ENCODE data around the gene TUBGCP6.

DNA sequence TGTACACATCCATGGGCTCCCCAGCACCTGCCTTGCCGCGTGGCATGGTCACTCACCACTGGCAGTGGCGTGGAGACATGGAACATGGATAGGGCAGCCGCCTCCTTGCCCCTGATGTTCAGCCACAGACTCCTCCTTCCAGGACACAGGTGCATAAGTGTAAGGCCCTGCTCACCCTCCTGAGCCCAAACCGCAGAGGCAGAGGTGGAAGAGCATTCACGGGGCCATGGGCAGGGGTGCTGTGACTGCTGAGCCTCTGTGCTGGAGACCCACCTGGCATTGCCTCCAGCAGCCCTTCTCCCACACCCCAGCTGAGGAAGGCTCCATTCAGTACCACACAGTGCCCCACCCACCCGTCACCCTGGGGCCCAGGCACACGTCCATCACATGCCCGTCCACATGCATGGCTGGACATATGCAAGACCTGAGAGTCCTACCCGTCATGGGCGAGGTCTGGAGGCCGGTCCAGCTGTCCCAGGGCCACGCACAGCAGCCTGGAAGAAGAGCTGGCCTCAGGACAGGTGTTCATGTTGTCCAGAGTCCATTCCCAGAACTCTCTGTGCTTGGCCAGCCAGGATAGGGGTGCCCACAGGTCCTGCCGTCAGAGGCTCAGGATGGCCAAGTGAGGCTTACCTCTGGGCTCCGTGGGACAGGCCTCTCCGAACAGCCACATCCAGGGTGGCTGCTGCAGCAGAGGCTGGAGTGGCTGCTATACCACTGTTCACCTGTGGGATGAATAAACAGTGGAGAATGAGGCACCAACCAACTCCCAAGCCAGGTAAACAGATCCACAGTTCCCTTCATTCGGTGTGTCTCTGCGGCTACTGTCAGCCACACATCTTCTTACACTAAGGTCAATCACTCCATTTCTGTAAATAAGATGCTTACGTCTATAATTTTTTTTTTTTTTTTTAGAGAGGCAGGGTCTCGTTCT lies 1.7 kb upstream of the TUBGCP6 start:
- TF ChIP-seq, protein P1, sequence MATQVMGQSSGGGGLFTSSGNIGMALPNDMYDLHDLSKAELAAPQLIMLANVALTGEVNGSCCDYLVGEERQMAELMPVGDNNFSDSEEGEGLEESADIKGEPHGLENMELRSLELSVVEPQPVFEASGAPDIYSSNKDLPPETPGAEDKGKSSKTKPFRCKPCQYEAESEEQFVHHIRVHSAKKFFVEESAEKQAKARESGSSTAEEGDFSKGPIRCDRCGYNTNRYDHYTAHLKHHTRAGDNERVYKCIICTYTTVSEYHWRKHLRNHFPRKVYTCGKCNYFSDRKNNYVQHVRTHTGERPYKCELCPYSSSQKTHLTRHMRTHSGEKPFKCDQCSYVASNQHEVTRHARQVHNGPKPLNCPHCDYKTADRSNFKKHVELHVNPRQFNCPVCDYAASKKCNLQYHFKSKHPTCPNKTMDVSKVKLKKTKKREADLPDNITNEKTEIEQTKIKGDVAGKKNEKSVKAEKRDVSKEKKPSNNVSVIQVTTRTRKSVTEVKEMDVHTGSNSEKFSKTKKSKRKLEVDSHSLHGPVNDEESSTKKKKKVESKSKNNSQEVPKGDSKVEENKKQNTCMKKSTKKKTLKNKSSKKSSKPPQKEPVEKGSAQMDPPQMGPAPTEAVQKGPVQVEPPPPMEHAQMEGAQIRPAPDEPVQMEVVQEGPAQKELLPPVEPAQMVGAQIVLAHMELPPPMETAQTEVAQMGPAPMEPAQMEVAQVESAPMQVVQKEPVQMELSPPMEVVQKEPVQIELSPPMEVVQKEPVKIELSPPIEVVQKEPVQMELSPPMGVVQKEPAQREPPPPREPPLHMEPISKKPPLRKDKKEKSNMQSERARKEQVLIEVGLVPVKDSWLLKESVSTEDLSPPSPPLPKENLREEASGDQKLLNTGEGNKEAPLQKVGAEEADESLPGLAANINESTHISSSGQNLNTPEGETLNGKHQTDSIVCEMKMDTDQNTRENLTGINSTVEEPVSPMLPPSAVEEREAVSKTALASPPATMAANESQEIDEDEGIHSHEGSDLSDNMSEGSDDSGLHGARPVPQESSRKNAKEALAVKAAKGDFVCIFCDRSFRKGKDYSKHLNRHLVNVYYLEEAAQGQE (IDR thresholded peaks at IDR 0.05; ENCODE audit: insufficient read depth in 1 of 2, low read depth in 2 of 2, low read length in 2 of 2), result no peak
- no peak; the same call in 1 of the 2 replicates for TF ChIP-seq POLR2AphosphoS5 (IDR thresholded peaks at IDR 0.05; ENCODE audit: low read depth, low read length)
